Naive B cell (primary cell): Measurements from ENCODE around the gene ATG16L1. TPM values are rescaled to one million over a fixed set of nuclear protein-coding genes. Genes with fewer than 3 reads are reported as not detected.

Source experiments
- ATAC-seq, 2 donors: fragments of 150-1000 bp; cut with Tn5 transposase; 2 replicates each; pipeline ENCODE4 v1.10.0; 2021; ENCODE audit warnings: low read depth in 2 of 2, mild to moderate bottlenecking in 2 of 2, moderate library complexity in 2 of 2
- DNase-seq: peaks from one replicate; pipeline ENCODE4 v3.0.0; 2022
- H3K27ac Mint-ChIP-seq, 6 donors: one replicate each; pipeline ENCODE4 v1.8.0; 2020 to 2022; ENCODE audit warnings: mild to moderate bottlenecking in 6 of 6, mixed read lengths in 6 of 6, moderate library complexity in 5 of 6, inconsistent platforms in 2 of 6
- H3K27me3 Mint-ChIP-seq, 3 donors: one replicate each; pipeline ENCODE4 v1.8.0; 2021 to 2022; ENCODE audit warnings: mixed read lengths in 3 of 3, mild to moderate bottlenecking in 1 of 3
- H3K36me3 Mint-ChIP-seq, 2 donors: one replicate each; pipeline ENCODE4 v1.8.0; 2020 to 2022; ENCODE audit warnings: mixed read lengths in 2 of 2, inconsistent platforms in 1 of 2, mild to moderate bottlenecking in 1 of 2
- H3K4me1 Mint-ChIP-seq, 3 donors: one replicate each; pipeline ENCODE4 v1.8.0; 2020 to 2022; ENCODE audit warnings: mixed read lengths in 3 of 3, inconsistent platforms in 1 of 3, mild to moderate bottlenecking in 1 of 3, moderate library complexity in 1 of 3
- H3K4me3 Mint-ChIP-seq, 8 donors: one replicate each; pipeline ENCODE4 v1.8.0; 2020 to 2022; ENCODE audit warnings: mild to moderate bottlenecking in 8 of 8, mixed read lengths in 8 of 8, moderate library complexity in 8 of 8, inconsistent platforms in 2 of 8
- H3K9me3 Mint-ChIP-seq, 7 donors: one replicate each; pipeline ENCODE4 v1.8.0; 2020 to 2022; ENCODE audit warnings: mixed read lengths in 7 of 7, mild to moderate bottlenecking in 5 of 7, inconsistent platforms in 2 of 7, moderate library complexity in 1 of 7
- polyA plus RNA-seq, 6 donors: library from polyadenylated mRNA; unstranded; fragments of 300-500 nt; fragmentation: Illumina TruSeq; gene quantifications; one replicate each; pipeline ENCODE4 v1.2.3, GENCODE V29; 2021; ENCODE audit warnings: low read depth in 6 of 6

ATG16L1 gene
- polyA plus RNA-seq, 6 donors from 2014 or later: 7.5 to 17.6 (median 9.6) TPM

GRCh38 chr2:233235977-233236376, 15.5 kb upstream of the ATG16L1 start:
- H3K4me3 Mint-ChIP-seq: peak overlapping the region in 1 of 8 donors; percentile 21
- H3K36me3 Mint-ChIP-seq: no peaks in the 10 kb centered on the region
- no peak for DNase-seq
- peaks cover 0 to 4% (median 0%) of the 10 kb centered on the region in 7 donors for H3K9me3 Mint-ChIP-seq
- H3K27ac Mint-ChIP-seq: no peak overlapping the region
- ATAC-seq: no peak
- no peaks in the 10 kb centered on the region for H3K27me3 Mint-ChIP-seq
- H3K4me1 Mint-ChIP-seq: peaks cover 13 to 20% (median 19%) of the 10 kb centered on the region in 3 donors

GRCh38 chr2:233236820-233237589, 14.5 kb upstream of the ATG16L1 start:
- H3K27me3 Mint-ChIP-seq: no peaks in the 10 kb centered on the region
- H3K27ac Mint-ChIP-seq: peak overlapping the region in 2 of 6 donors; percentile 2 to 38
- H3K36me3 Mint-ChIP-seq: no peaks in the 10 kb centered on the region
- H3K9me3 Mint-ChIP-seq: peaks cover 0 to 4% (median 0%) of the 10 kb centered on the region in 7 donors
- peaks cover 19 to 30% (median 30%) of the 10 kb centered on the region in 3 donors for H3K4me1 Mint-ChIP-seq
- no peak for DNase-seq
- H3K4me3 Mint-ChIP-seq: peak overlapping the region in 1 of 8 donors; percentile 3
- ATAC-seq: no peak

- Mint-ChIP-seq H3K4me3 (peak overlapping the region; percentile 3 to 88 (median 78)), H3K9me3 (peaks cover 0 to 4% (median 0%) of the 10 kb centered on the region in 7 donors), H3K27me3 (no peaks in the 10 kb centered on the region), H3K36me3 (no peaks in the 10 kb centered on the region), H3K4me1 (peaks cover 23 to 46% (median 34%) of the 10 kb centered on the region in 3 donors), H3K27ac (peak overlapping the region; percentile 32 to 92 (median 86))
- DNase-seq: peak; percentile 58
- ATAC-seq: peak; percentile 79 to 89
These were observed 10.6 kb upstream of the ATG16L1 start for GRCh38 chr2:233240897-233241296.

- no peak for ATAC-seq
- DNase-seq: no peak
- Mint-ChIP-seq H3K4me1 (peaks cover 23 to 46% (median 34%) of the 10 kb centered on the region in 3 donors), H3K4me3 (peak overlapping the region in 6 of 8 donors; percentile 42 to 88 (median 72)), H3K27me3 (no peaks in the 10 kb centered on the region), H3K27ac (peak overlapping the region in 3 of 6 donors; percentile 27 to 87 (median 53)), H3K36me3 (no peaks in the 10 kb centered on the region), H3K9me3 (peaks cover 0 to 4% (median 0%) of the 10 kb centered on the region in 7 donors)
These were observed 9.7 kb upstream of the ATG16L1 start for GRCh38 chr2:233241803-233242202.

- H3K27ac Mint-ChIP-seq: peak overlapping the region in 2 of 6 donors; percentile 53 to 87
- no peaks in the 10 kb centered on the region for H3K36me3 Mint-ChIP-seq
- no peaks in the 10 kb centered on the region for H3K27me3 Mint-ChIP-seq
- peaks cover 0 to 4% (median 0%) of the 10 kb centered on the region in 7 donors for H3K9me3 Mint-ChIP-seq
- ATAC-seq (peak; percentile 61 to 72), DNase-seq (peak; percentile 29)
- peak overlapping the region in 6 of 8 donors; percentile 15 to 77 (median 56) for H3K4me3 Mint-ChIP-seq
- peaks cover 23 to 46% (median 34%) of the 10 kb centered on the region in 3 donors for H3K4me1 Mint-ChIP-seq
These were observed 9.1 kb upstream of the ATG16L1 start for GRCh38 chr2:233242231-233242927.

- no peak for DNase-seq
- no peak for ATAC-seq
- Mint-ChIP-seq H3K27ac (peak overlapping the region in 1 of 6 donors; percentile 37), H3K36me3 (no peaks in the 10 kb centered on the region), H3K9me3 (peaks cover 0 to 4% (median 0%) of the 10 kb centered on the region in 7 donors), H3K4me1 (peaks cover 23 to 46% (median 34%) of the 10 kb centered on the region in 3 donors), H3K4me3 (peak overlapping the region in 4 of 8 donors; percentile 7 to 47 (median 10)), H3K27me3 (no peaks in the 10 kb centered on the region)
These were observed 8.1 kb upstream of the ATG16L1 start for GRCh38 chr2:233243348-233243747.

GRCh38 chr2:233244818-233245217, 6.7 kb upstream of the ATG16L1 start:
- H3K4me1 Mint-ChIP-seq: peaks cover 16 to 36% (median 23%) of the 10 kb centered on the region in 3 donors
- no peaks in the 10 kb centered on the region for H3K27me3 Mint-ChIP-seq
- no peaks in the 10 kb centered on the region for H3K36me3 Mint-ChIP-seq
- H3K9me3 Mint-ChIP-seq: no peaks in the 10 kb centered on the region
- ATAC-seq (no peak), DNase-seq (no peak)
- H3K27ac Mint-ChIP-seq: peak overlapping the region in 3 of 6 donors; percentile 29 to 66 (median 47)
- peak overlapping the region in 1 of 8 donors; percentile 38 for H3K4me3 Mint-ChIP-seq

- H3K27ac Mint-ChIP-seq: no peak overlapping the region
- peaks cover 16 to 32% (median 20%) of the 10 kb centered on the region in 3 donors for H3K4me1 Mint-ChIP-seq
These were observed 6.1 kb upstream of the ATG16L1 start for GRCh38 chr2:233245406-233245805.

GRCh38 chr2:233247116-233247515, 4.4 kb upstream of the ATG16L1 start:
- Mint-ChIP-seq H3K4me1 (peaks cover 10 to 23% (median 15%) of the 10 kb centered on the region in 3 donors), H3K4me3 (no peak overlapping the region)

More at GRCh38 chr2:233245406-233245805, 6.1 kb upstream of the ATG16L1 start:
- Mint-ChIP-seq H3K36me3 (no peaks in the 10 kb centered on the region), H3K27me3 (no peaks in the 10 kb centered on the region), H3K9me3 (no peaks in the 10 kb centered on the region), H3K4me3 (no peak overlapping the region)
- no peak for ATAC-seq
- DNase-seq: no peak

GRCh38 chr2:233247744-233248143, 3.7 kb upstream of the ATG16L1 start:
- Mint-ChIP-seq H3K27me3 (no peaks in the 10 kb centered on the region), H3K36me3 (no peaks in the 10 kb centered on the region), H3K9me3 (no peaks in the 10 kb centered on the region), H3K4me3 (no peak overlapping the region), H3K4me1 (peaks cover 8 to 24% (median 18%) of the 10 kb centered on the region in 3 donors), H3K27ac (peak overlapping the region in 2 of 6 donors; percentile 51 to 54)
- ATAC-seq: no peak
- DNase-seq: no peak

More at GRCh38 chr2:233247116-233247515, 4.4 kb upstream of the ATG16L1 start:
- Mint-ChIP-seq H3K9me3 (no peaks in the 10 kb centered on the region), H3K27ac (peak overlapping the region in 1 of 6 donors; percentile 57), H3K27me3 (no peaks in the 10 kb centered on the region), H3K36me3 (no peaks in the 10 kb centered on the region)
- DNase-seq (no peak), ATAC-seq (no peak)

- H3K4me3 Mint-ChIP-seq: peak overlapping the region in 2 of 8 donors; percentile 13 to 40
- H3K36me3 Mint-ChIP-seq: no peaks in the 10 kb centered on the region
- ATAC-seq (no peak), DNase-seq (no peak)
- H3K9me3 Mint-ChIP-seq: no peaks in the 10 kb centered on the region
- H3K27me3 Mint-ChIP-seq: no peaks in the 10 kb centered on the region
- peaks cover 17 to 28% (median 26%) of the 10 kb centered on the region in 3 donors for H3K4me1 Mint-ChIP-seq
- peak overlapping the region in 2 of 6 donors; percentile 10 to 42 for H3K27ac Mint-ChIP-seq
These were observed 2.5 kb upstream of the ATG16L1 start for GRCh38 chr2:233248999-233249398.

- no peaks in the 10 kb centered on the region for H3K27me3 Mint-ChIP-seq
- DNase-seq (no peak), ATAC-seq (no peak)
- H3K9me3 Mint-ChIP-seq: no peaks in the 10 kb centered on the region
- H3K36me3 Mint-ChIP-seq: no peaks in the 10 kb centered on the region
- H3K4me1 Mint-ChIP-seq: peaks cover 25 to 38% (median 37%) of the 10 kb centered on the region in 3 donors
- H3K4me3 Mint-ChIP-seq: peak overlapping the region in 3 of 8 donors; percentile 24 to 97 (median 90)
- peak overlapping the region; percentile 80 to 97 (median 93) for H3K27ac Mint-ChIP-seq
These were observed 905 bp upstream of the ATG16L1 start for GRCh38 chr2:233250568-233250967.

GRCh38 chr2:233250985-233251305, 528 bp upstream of the ATG16L1 start:
- ATAC-seq (no peak), DNase-seq (no peak)
- H3K27me3 Mint-ChIP-seq: no peaks in the 10 kb centered on the region
- H3K36me3 Mint-ChIP-seq: no peaks in the 10 kb centered on the region
- H3K4me3 Mint-ChIP-seq: peak overlapping the region; percentile 90 to 97 (median 92)
- H3K9me3 Mint-ChIP-seq: no peaks in the 10 kb centered on the region
- peak overlapping the region; percentile 88 to 97 (median 94) for H3K27ac Mint-ChIP-seq
- H3K4me1 Mint-ChIP-seq: peaks cover 25 to 42% (median 38%) of the 10 kb centered on the region in 3 donors
